Fibroblast of pulmonary artery (primary cell): ENCODE results near the gene AGAP1.

Experiments
- DNase-seq: peaks from one replicate; pipeline ENCODE4 v3.0.0-alpha.2; 2010; ENCODE audit warnings: low read depth
- H3K4me3 ChIP-seq: replicated peaks from 2 replicates; pipeline ENCODE4 v1.5.1; 2011; ENCODE audit warnings: low read depth, mild to moderate bottlenecking, control low read depth, low read length, moderate library complexity
- TF ChIP-seq, protein P1 (sequence below): IDR thresholded peaks from 2 replicates; pipeline ENCODE4 v1.5.1; 2011; ENCODE audit warnings: mild to moderate bottlenecking, control low read depth, low read length, inconsistent platforms; ENCODE audit errors: missing control alignments

The AGAP1 gene

DNA sequence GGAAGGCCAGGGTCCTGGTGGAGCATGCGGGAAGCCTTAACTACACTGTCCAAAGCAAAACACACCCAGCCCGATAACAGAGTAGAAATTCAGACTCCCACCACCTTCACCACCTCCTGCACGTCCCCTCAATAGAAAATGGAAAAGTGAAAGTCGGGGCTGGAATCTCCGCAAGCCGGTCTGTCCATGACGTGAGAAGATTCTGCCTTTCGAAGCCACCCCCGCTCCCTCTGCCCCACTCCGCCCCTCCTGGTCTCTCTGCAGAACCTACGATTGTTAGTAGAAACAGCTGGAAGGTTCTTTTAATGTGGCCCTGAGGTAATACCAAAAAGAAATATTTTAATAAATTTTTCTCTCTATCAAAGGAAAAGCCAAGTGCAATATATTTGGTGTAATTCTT is 558.0 kb downstream of the AGAP1 start:
- TF ChIP-seq, protein P1, sequence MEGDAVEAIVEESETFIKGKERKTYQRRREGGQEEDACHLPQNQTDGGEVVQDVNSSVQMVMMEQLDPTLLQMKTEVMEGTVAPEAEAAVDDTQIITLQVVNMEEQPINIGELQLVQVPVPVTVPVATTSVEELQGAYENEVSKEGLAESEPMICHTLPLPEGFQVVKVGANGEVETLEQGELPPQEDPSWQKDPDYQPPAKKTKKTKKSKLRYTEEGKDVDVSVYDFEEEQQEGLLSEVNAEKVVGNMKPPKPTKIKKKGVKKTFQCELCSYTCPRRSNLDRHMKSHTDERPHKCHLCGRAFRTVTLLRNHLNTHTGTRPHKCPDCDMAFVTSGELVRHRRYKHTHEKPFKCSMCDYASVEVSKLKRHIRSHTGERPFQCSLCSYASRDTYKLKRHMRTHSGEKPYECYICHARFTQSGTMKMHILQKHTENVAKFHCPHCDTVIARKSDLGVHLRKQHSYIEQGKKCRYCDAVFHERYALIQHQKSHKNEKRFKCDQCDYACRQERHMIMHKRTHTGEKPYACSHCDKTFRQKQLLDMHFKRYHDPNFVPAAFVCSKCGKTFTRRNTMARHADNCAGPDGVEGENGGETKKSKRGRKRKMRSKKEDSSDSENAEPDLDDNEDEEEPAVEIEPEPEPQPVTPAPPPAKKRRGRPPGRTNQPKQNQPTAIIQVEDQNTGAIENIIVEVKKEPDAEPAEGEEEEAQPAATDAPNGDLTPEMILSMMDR = no peak
- DNase-seq = no peak
- H3K4me3 ChIP-seq = no peak overlapping the region

DNA sequence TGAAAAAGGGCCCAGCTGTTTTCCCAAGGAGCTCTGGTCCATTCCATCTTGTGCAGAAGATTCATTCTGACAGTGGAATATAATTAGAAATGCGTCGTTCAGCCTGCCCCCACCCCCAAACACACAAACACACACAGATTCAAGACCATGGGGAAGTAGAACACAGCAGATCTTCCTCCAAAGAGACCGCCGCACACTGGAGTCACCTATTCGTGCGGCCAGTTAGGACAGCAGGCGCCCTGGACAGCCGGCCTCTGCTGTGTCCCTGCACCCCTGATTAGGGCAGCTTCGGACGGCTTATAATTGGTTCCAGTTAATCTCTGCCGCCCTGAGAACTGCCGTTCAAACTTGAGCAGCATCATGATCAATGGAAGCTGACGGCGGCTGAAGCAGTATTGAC is 558.4 kb downstream of the AGAP1 start:
- H3K4me3 ChIP-seq = no peak overlapping the region
- no peak for DNase-seq
- TF ChIP-seq, protein P1 = no peak

DNA sequence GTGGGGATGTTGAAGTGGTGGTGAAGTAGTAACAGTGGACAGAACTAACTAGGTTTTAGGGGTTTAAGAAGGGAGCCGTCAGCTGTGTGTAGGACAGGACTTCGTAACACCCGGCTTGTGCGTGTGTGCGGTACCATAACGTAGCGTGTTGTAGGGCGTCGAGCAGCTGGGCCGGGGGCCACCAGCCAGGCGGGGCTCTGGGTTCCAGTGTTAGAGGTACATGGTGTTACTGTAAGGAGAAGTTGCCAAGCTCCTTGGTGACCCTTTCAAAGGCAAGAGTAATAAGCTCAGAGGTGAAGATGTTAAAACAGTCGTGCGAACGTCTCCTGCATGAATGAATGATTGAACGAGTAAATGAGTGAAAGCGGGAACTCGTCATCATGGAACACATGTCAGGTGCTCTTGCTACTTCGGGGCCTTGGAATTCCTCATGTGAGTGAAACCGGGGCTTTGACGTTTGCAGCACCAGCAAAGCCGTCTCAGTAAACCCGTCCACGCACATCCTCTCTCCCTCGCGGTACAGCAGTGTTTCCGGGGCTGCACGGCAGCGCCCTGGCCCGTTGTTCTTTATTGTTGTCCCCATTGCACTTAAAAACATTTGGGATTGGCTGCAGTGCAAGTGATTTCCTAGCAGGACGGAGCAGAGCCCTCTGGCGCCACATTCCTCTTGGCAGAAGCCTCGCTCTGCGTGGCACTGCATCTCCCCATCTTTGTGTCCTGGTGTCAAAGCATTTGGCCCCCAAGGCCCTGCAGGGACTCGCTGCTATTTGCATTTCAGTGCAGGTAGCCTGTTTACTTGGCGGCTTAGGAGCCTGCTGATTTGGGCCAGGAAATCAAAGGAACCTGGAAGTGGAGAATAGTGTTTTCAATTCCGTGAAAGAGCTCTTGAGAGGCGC is 559.3 kb downstream of the AGAP1 start:
- no peak for DNase-seq
- no peak overlapping the region for H3K4me3 ChIP-seq
- TF ChIP-seq, protein P1 = no peak

DNA sequence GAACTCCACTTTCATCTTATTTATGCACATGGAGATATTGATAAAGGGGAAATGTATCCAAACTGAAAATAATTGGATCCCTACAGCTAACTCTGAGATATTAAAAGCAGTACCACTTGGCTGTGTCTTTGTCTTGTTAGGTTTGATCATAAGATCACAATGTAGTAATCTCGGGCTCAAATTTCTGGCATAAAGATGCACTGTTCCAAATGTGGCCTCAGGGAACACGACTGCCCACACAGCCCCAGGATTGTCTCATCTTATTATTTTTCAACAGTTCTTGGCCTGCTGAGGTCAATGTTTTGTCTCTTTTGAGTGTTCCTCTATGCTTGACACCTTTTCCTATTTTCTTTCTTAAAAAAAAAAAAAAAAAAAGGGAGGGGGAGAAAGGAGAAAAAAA is 560.3 kb downstream of the AGAP1 start:
- no peak for DNase-seq
- TF ChIP-seq, protein P1 = no peak
- H3K4me3 ChIP-seq = no peak overlapping the region

DNA sequence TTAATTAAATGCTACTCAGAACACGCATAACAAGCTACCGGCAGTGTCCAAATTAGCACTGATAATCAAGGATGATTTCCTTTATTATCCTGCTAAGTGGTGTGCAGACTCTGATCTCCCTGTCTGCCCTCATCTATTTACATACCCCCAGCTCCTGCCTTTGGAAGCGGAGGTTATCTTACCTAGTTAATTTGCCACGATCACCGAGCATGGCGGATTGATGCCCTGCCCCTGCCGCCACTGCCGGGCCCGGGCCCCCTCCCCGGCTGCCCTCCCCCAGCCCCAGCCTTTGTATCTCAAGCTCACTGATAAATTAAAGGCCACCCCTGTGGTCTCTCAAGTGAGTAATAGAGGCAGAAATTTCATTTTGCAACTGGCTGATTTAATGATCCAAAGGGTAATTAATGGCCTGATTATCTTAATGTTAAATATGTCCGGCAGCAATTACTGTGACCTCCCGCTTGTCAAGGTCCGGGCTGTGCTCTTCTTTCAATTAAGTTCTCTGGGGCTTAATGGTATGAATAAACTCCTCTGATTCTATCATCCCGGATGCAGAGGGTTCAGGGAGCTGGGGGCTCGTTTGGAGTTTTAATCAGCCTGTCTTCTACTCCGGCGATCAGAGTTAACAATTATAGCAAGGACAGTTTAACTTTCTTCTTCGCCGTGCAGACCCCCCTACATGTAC is 560.9 kb downstream of the AGAP1 start:
- H3K4me3 ChIP-seq = no peak overlapping the region
- DNase-seq = no peak
- TF ChIP-seq, protein P1 = no peak

DNA sequence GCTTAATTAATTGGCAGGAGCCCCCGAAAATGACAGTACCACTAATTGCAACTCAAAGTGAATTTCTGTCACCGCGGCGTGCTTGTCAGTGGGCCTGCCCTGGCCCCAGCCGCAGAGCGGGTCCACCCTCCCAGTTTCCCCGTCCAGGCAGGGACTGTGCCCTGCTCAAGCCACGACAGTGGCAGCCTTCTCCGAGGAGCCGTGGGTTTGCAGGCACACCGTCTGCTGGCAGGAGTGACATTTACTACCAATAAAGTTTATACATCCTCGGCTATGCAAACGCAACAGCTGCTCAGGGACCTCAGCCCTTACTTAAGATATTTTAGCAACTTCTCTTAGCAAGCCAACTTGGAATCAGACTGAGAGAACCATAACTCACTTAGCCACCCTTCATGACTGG is 561.6 kb downstream of the AGAP1 start:
- DNase-seq = no peak
- H3K4me3 ChIP-seq = no peak overlapping the region
- TF ChIP-seq, protein P1 = no peak
